CD4-positive, alpha-beta T cell (primary cell): ENCODE measurements around the gene PARD3B. TPM values are rescaled to one million over a fixed set of nuclear protein-coding genes. Genes with fewer than 3 reads are reported as not detected.

Experiments
- ATAC-seq: fragments of 200-7000 bp; cut with Tn5 transposase; one replicate; pipeline ENCODE4 v1.10.0; 2022; ENCODE audit warnings: mild to moderate bottlenecking; ENCODE audit not compliant: poor library complexity
- CTCF ChIA-PET: fragments of 350-600 bp; sonication (Branson Sonifier 250); formaldehyde crosslinking; loops from one replicate; lab custom pipeline; 2021; ENCODE audit warnings: antibody characterized with exemption, inconsistent platforms; lab: Charles Lee
- POLR2A ChIA-PET: fragments of 350-600 bp; sonication (Branson Sonifier 250); formaldehyde crosslinking; loops from one replicate; lab custom pipeline; 2021; ENCODE audit warnings: antibody characterized with exemption, inconsistent platforms; lab: Charles Lee
- DNase-seq, 14 experiments: peaks; one replicate each; pipeline ENCODE4 v3.0.0-alpha.2; 2013 to 2020; ENCODE audit warnings: mixed read lengths in 2 of 14
- H3K27ac ChIP-seq, 2 donors: one replicate each; pipeline versions ENCODE4 v1.5.1 to v1.7.0; 2013; ENCODE audit warnings: low read length in 2 of 2, low read depth in 1 of 2, mild to moderate bottlenecking in 1 of 2
- H3K27me3 ChIP-seq, 2 experiments: 1 replicate in 1 of 2; 2 replicates in 1 of 2; pipeline versions ENCODE4 v1.6.1 to v1.7.0; 2013; ENCODE audit warnings: low read length in 2 of 2, control low read depth in 1 of 2, mild to moderate bottlenecking in 1 of 2, moderate library complexity in 1 of 2; ENCODE audit not compliant: insufficient read depth in 2 of 2, control insufficient read depth in 1 of 2
- H3K36me3 ChIP-seq: one replicate; pipeline ENCODE4 v1.6.1; 2013; ENCODE audit warnings: low read length, control low read depth; ENCODE audit not compliant: insufficient read depth
- H3K4me1 ChIP-seq: one replicate; pipeline ENCODE4 v1.6.1; 2013; ENCODE audit warnings: low read length, control low read depth; ENCODE audit not compliant: insufficient read depth
- H3K4me3 ChIP-seq: one replicate; pipeline ENCODE4 v1.5.1; 2013; ENCODE audit warnings: mild to moderate bottlenecking, low read length, moderate library complexity
- H3K9me3 ChIP-seq, 2 experiments: 1 replicate in 1 of 2; 2 replicates in 1 of 2; pipeline versions ENCODE4 v1.6.1 to v1.7.0; 2013; ENCODE audit warnings: low read length in 2 of 2, mild to moderate bottlenecking in 2 of 2, control low read depth in 1 of 2, moderate library complexity in 1 of 2; ENCODE audit not compliant: control insufficient read depth in 1 of 2, insufficient read depth in 1 of 2
- H3K27ac Mint-ChIP-seq: one replicate; pipeline ENCODE4 v1.8.0; 2020; ENCODE audit warnings: mixed read lengths
- H3K27me3 Mint-ChIP-seq: one replicate; pipeline ENCODE4 v1.8.0; 2021; ENCODE audit warnings: mixed read lengths
- H3K36me3 Mint-ChIP-seq: one replicate; pipeline ENCODE4 v1.8.0; 2021; ENCODE audit warnings: low read depth, mixed read lengths
- H3K4me1 Mint-ChIP-seq: one replicate; pipeline ENCODE4 v1.8.0; 2021; ENCODE audit warnings: low read depth, mixed read lengths
- H3K4me3 Mint-ChIP-seq: one replicate; pipeline ENCODE4 v1.8.0; 2020; ENCODE audit warnings: mild to moderate bottlenecking, mixed read lengths
- H3K9me3 Mint-ChIP-seq: one replicate; pipeline ENCODE4 v1.8.0; 2020; ENCODE audit warnings: mixed read lengths
- intact Hi-C, 2 experiments: fragments of 100-400 bp; cut with DNase I in 1 of 2; cut with micrococcal nuclease in 1 of 2; formaldehyde crosslinking; loops; one replicate each; pipeline versions ENCODE4 v1.15.1 to v1.9.0; 2023 to 2025; cut with DNase I, micrococcal nuclease
- total RNA-seq, 174 experiments: library from RNA in 2 of 174; stranded (reverse) in 2 of 174; gene quantifications; one replicate each; pipeline ENCODE4 v1.2.3 and lab custom pipeline; 2021 to 2026
- TF ChIP-seq, protein P1 (sequence below): fragments of 200-600 bp; IDR thresholded peaks from one replicate; pipeline ENCODE4 v1.8.0; 2022; ENCODE audit warnings: antibody characterized with exemption, mild to moderate bottlenecking

Gene PARD3B
- total RNA-seq, 2 experiments from 2014 or later = 0.87 to 1.9 TPM

DNA sequence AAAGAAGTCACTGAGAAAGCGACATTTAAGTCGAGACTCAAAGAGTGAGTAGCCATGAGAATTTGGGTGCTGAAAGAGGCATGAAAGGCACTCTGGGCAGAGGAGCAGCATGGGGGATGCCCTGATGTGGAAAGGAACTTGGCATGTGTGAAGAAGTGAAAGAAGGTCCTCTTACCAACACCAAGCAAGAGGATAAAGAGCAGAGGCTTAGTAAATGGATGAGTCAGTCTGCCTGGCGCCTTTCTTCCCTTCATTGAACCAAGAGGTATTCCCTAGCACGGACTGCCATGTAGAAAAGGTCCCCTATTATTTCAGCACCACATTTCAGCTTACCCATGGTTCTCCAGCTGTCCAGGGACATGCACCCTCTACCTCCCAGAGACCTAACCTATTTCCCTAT, 915.9 kb downstream of the PARD3B start:
- H3K36me3 ChIP-seq = no peaks in the 10 kb centered on the region

DNA sequence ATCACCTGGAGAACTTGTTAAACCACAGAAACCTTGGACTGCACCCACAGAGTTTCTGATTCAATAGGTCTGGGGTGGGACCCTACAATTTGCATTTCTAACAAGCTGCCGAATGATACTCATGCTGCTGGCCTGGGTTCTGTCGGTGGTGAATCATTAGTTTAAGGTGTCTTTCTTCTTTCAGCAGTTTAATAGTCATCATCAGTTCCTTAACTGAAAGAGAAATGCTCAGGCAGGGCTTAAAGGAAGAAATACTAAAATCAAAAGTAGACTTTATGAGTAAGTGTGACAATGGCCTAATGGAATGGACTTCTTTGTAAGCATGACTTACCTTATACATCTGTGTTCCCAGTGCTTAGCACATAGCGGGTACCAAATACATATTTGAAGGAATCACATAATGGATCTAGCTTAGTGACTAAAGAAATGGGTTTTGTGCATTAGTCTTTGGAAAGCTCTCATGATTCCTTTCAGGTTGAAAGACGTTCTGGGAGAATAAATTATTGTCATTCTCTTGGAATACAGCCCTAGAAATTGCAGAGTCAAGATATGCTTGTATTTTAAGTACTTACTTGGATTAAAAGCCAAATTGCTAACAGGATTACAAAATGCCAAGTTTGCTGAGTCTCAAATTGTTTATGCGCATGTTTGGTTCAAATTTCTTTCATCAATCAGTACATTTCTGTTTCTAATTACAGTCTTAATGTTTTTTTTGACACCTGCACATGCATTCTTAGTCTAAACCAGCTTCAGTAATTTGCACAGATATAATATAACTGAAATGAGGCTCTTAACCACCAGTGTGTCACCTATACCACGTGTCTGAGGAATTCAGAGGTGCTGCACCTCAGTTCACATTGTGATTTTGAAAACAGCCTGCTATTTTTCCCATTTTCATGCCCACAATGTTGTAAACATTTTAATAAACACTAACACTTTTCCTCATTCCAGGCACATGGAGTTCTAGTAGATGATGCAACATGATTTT, 916.7 kb downstream of the PARD3B start:
- DNase-seq (no peak), ATAC-seq (no peak)
- peaks cover 6% of the 10 kb centered on the region for H3K27me3 Mint-ChIP-seq
- TF ChIP-seq, protein P1, sequence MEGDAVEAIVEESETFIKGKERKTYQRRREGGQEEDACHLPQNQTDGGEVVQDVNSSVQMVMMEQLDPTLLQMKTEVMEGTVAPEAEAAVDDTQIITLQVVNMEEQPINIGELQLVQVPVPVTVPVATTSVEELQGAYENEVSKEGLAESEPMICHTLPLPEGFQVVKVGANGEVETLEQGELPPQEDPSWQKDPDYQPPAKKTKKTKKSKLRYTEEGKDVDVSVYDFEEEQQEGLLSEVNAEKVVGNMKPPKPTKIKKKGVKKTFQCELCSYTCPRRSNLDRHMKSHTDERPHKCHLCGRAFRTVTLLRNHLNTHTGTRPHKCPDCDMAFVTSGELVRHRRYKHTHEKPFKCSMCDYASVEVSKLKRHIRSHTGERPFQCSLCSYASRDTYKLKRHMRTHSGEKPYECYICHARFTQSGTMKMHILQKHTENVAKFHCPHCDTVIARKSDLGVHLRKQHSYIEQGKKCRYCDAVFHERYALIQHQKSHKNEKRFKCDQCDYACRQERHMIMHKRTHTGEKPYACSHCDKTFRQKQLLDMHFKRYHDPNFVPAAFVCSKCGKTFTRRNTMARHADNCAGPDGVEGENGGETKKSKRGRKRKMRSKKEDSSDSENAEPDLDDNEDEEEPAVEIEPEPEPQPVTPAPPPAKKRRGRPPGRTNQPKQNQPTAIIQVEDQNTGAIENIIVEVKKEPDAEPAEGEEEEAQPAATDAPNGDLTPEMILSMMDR = no peak
- ChIA-PET POLR2A (no interaction called here), CTCF (no interaction called here)
- H3K27me3 ChIP-seq = no peaks in the 10 kb centered on the region
- H3K4me3 ChIP-seq = no peak overlapping the region
- H3K9me3 ChIP-seq = no peaks in the 10 kb centered on the region
- H3K4me1 ChIP-seq = no peaks in the 10 kb centered on the region
- no peak overlapping the region for H3K4me3 Mint-ChIP-seq
- no peaks in the 10 kb centered on the region for H3K9me3 Mint-ChIP-seq
- intact Hi-C loops = no loop called here
- no peaks in the 10 kb centered on the region for H3K36me3 ChIP-seq
- H3K36me3 Mint-ChIP-seq = no peaks in the 10 kb centered on the region
- no peaks in the 10 kb centered on the region for H3K4me1 Mint-ChIP-seq
- H3K27ac ChIP-seq = no peak overlapping the region
- no peak overlapping the region for H3K27ac Mint-ChIP-seq

More for the DNA sequence above, 915.9 kb downstream of the PARD3B start:
- ChIA-PET POLR2A (no interaction called here), CTCF (no interaction called here)
- intact Hi-C loops = no loop called here
- no peaks in the 10 kb centered on the region for H3K9me3 Mint-ChIP-seq
- no peaks in the 10 kb centered on the region for H3K27me3 ChIP-seq
- peaks cover 6% of the 10 kb centered on the region for H3K27me3 Mint-ChIP-seq
- TF ChIP-seq, protein P1 = no peak
- H3K36me3 Mint-ChIP-seq = no peaks in the 10 kb centered on the region
- no peak overlapping the region for H3K4me3 ChIP-seq
- ATAC-seq = no peak
- no peak overlapping the region for H3K27ac Mint-ChIP-seq
- no peaks in the 10 kb centered on the region for H3K4me1 Mint-ChIP-seq
- H3K9me3 ChIP-seq = no peaks in the 10 kb centered on the region
- no peak for DNase-seq
- no peak overlapping the region for H3K27ac ChIP-seq
- H3K4me3 Mint-ChIP-seq = no peak overlapping the region
- no peaks in the 10 kb centered on the region for H3K4me1 ChIP-seq

DNA sequence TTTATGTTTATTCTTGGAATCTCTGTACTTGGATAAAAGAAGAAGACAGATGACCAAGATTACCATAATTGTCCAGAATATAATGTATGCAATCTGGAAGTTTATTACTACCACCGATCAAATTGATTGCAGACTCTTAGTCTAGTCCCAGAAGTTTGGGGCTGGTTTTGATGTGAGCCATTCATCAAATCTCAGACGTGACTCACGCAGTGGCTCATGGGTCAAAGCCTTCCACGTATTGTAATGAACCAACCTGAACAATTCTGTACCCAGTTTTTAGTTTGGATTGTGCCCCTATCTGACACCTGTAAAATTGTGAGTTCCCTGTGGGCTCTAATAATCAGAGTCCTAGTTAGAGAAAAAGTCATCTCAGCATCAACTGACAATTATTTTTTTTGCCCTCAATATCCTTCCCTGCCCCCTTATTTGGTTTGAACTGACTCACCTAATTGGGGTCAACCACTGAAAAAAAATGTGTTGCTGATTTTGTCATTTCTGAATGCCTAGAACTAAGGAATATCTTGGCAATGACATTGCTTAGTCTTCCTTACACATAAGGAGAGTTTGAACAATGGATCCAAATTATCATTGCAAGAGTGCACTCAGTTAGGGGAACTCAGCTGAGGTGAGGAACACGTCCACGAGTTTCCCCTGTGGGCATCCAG, 917.5 kb downstream of the PARD3B start:
- H3K27ac Mint-ChIP-seq = no peak overlapping the region
- ATAC-seq = no peak
- POLR2A ChIA-PET = interaction anchor here (1.1 kb wide), 1 partner anchor 12 kb away, joined by 5 read pairs; no protein-coding TSS in a partner anchor

More for the DNA sequence above, 917.5 kb downstream of the PARD3B start:
- TF ChIP-seq, protein P1 = no peak
- CTCF ChIA-PET = no interaction called here
- Histone ChIP-seq H3K4me1 (no peaks in the 10 kb centered on the region), H3K9me3 (no peaks in the 10 kb centered on the region), H3K27ac (no peak overlapping the region), H3K4me3 (no peak overlapping the region), H3K36me3 (no peaks in the 10 kb centered on the region), H3K27me3 (no peaks in the 10 kb centered on the region)
- no peak for DNase-seq
- Mint-ChIP-seq H3K9me3 (no peaks in the 10 kb centered on the region), H3K27me3 (peaks cover 6% of the 10 kb centered on the region), H3K4me3 (no peak overlapping the region), H3K4me1 (no peaks in the 10 kb centered on the region), H3K36me3 (no peaks in the 10 kb centered on the region)
- intact Hi-C loops = no loop called here
